AG04450 (cell line): ENCODE data around the gene NDUFAB1. TPM values are rescaled to one million over a fixed set of nuclear protein-coding genes. Genes with fewer than 3 reads are reported as not detected.

Experiments
- CTCF ChIA-PET: fragments of 300-600, 350-600 bp; formaldehyde crosslinking; extraction: SDS; loops from one replicate; lab custom pipeline; 2022; ENCODE audit warnings: antibody characterized with exemption, inconsistent platforms; lab: Charles Lee
- POLR2A ChIA-PET: fragments of 350-600 bp; formaldehyde crosslinking; extraction: SDS; loops from one replicate; lab custom pipeline; 2021; ENCODE audit warnings: antibody characterized with exemption, inconsistent platforms; lab: Yijun Ruan, JAX
- DNase-seq: peaks from one replicate; pipeline ENCODE4 v3.0.0-alpha.2; 2011; ENCODE audit warnings: low read depth, low spot score
- H3K27ac ChIP-seq: one replicate; pipeline ENCODE4 v1.5.1; 2012; ENCODE audit warnings: low read depth, low read length, control low read depth
- H3K27me3 ChIP-seq: one replicate; pipeline ENCODE4 v1.6.0; 2012; ENCODE audit warnings: low read length; ENCODE audit not compliant: control insufficient read depth, insufficient read depth
- H3K4me3 ChIP-seq: 2 replicates; pipeline ENCODE4 v1.5.1; 2011; ENCODE audit warnings: mild to moderate bottlenecking, low read depth, low read length, control low read depth
- H3K9me3 ChIP-seq: 2 replicates; pipeline ENCODE4 v1.5.1; 2012; ENCODE audit warnings: low read length; ENCODE audit not compliant: control insufficient read depth, insufficient read depth
- CTCF ChIP-seq: IDR thresholded peaks from 2 replicates; pipeline ENCODE4 v1.5.1; 2011; ENCODE audit warnings: low read depth, low read length, control low read depth, inconsistent platforms
- polyA plus RNA-seq: library from polyadenylated mRNA; depleted of rRNA; stranded (reverse); fragments of >200 nt; gene quantifications from 2 replicates; pipeline ENCODE4 v1.2.3, GENCODE V29; 2011

The NDUFAB1 gene
- polyA plus RNA-seq, 1 experiment: 130 TPM

GRCh38 chr16:23571895-23572294 is 24.2 kb downstream of the NDUFAB1 start:
- ChIA-PET POLR2A (no interaction called here), CTCF (no interaction called here)
- Histone ChIP-seq H3K27me3 (no peaks in the 10 kb centered on the region), H3K9me3 (no peaks in the 10 kb centered on the region), H3K4me3 (no peak overlapping the region), H3K27ac (no peak overlapping the region)
- DNase-seq: no peak
- TF ChIP-seq CTCF: no peak

- no peaks in the 10 kb centered on the region for H3K9me3 ChIP-seq
- ChIA-PET CTCF (interaction anchor here (2.4 kb wide), 1 partner anchor 14 kb away, joined by 6 read pairs; the partner anchor contains the start of gene UBFD1), POLR2A (interaction anchor here (1.2 kb wide), 1 partner anchor 13 kb away, joined by 7 read pairs; the partner anchor contains the start of genes EARS2 and UBFD1)
- H3K27me3 ChIP-seq: no peaks in the 10 kb centered on the region
- TF ChIP-seq CTCF: no peak
- H3K27ac ChIP-seq: no peak overlapping the region
- H3K4me3 ChIP-seq: no peak overlapping the region
- no peak for DNase-seq
Observed at GRCh38 chr16:23570992-23571632, 25.0 kb downstream of the NDUFAB1 start.

GRCh38 chr16:23567602-23568001 is 28.5 kb downstream of the NDUFAB1 start:
- CTCF ChIA-PET: no interaction called here
- no peak for DNase-seq
- POLR2A ChIA-PET: interaction anchor here (0.6 to 1.9 kb wide), 2 partner anchors 10 to 1320 kb away, joined by 5 to 6 read pairs; partner anchors contain the start of genes EARS2 and UBFD1

GRCh38 chr16:23566724-23567123 is 29.4 kb downstream of the NDUFAB1 start:
- no peak for TF ChIP-seq CTCF
- Histone ChIP-seq H3K9me3 (no peaks in the 10 kb centered on the region), H3K27ac (no peak overlapping the region), H3K4me3 (no peak overlapping the region), H3K27me3 (no peaks in the 10 kb centered on the region)
- ChIA-PET POLR2A (interaction anchor here (0.6 to 1.9 kb wide), 2 partner anchors 9 to 941 kb away, joined by 3 to 5 read pairs; partner anchors contain the start of genes EARS2 and UBFD1), CTCF (interaction anchor here (0.6 kb wide), 1 partner anchor 9 kb away, joined by 3 read pairs; the partner anchor contains the start of gene UBFD1)
- no peak for DNase-seq

More at GRCh38 chr16:23567602-23568001, 28.5 kb downstream of the NDUFAB1 start:
- no peaks in the 10 kb centered on the region for H3K9me3 ChIP-seq
- H3K27ac ChIP-seq: no peak overlapping the region
- no peak for TF ChIP-seq CTCF
- H3K4me3 ChIP-seq: no peak overlapping the region
- no peaks in the 10 kb centered on the region for H3K27me3 ChIP-seq
